HG02870 (cell line): ENCODE results near the gene ZDHHC20.
"Not testable (repeated sequence)": the region's sequence is repeated elsewhere in the genome, so short reads cannot be mapped to it uniquely, and the experiment has no call there.

Source experiments
- ATAC-seq: cut with Tn5 transposase; IDR thresholded peaks from one replicate; pipeline ENCODE4 v1.9.1; 2021; ENCODE audit warnings: mild to moderate bottlenecking, moderate library complexity; ENCODE audit not compliant: unreplicated experiment

The ZDHHC20 gene

GRCh38 chr13:21435687-21436151, 23.4 kb downstream of the ZDHHC20 start:
- peak; percentile 98 for ATAC-seq

GRCh38 chr13:21435231-21435630, 23.9 kb downstream of the ZDHHC20 start:
- no peak for ATAC-seq

- ATAC-seq: no peak
These were observed 24.5 kb downstream of the ZDHHC20 start for GRCh38 chr13:21434588-21434987.

DNA sequence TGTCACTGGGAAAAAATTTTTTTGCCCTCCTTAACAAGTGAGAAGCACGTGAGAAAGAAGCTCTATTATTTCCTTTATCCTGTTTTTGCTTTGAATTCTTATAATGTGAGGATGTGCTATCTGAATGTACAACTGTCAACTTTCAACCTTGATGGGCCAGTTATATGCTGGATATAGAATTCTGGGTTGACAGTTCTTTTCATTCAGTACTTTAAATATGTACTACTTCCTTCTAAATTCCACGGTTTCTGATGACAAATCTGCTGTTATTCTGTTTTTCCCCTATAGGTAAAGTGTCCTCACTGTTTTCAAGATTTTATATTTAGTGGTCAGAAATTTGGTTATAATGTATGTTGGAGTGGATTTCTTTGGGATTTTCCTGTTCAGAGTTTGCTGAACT, 29.9 kb downstream of the ZDHHC20 start:
- no peak for ATAC-seq

- peak; percentile 84 for ATAC-seq
These were observed 31.4 kb downstream of the ZDHHC20 start for GRCh38 chr13:21427741-21428140.

DNA sequence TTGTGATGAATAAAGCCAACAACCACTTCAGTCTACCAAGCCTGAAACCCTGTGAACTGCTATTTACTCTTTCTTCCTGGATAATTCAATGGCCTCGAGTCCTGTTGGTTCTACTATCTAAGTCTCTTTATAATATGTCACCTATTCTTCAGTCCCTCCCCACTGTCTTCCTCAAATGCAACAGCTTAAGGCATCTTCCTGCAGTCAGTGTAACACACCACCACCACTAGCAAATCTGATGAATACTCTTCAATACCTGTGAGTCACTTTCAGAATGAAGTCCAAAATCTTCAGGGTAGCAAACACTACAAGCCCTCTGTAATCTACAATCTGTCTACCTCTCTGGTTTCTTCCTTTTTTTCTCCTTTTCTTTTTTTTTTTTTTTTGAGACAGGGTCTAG, 32.9 kb downstream of the ZDHHC20 start:
- no peak for ATAC-seq

DNA sequence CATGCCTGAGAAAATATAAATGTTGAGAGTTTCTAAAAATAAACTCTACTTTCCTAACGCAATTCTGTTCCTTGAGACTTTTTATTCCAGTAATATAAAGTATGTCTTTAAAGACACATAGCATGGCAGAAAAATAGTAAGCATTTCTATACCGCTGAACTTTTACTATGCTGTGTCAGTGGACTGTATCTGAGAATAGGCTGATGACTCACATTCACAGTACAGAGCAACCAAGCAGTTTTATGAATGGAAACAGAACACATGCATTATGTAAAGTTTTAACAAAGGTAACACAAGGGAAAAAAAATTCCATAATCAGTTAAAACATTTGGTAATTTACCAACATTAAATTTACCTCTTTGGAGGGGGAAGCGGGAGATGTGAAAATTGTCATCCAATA, 38.4 kb downstream of the ZDHHC20 start:
- no peak for ATAC-seq

DNA sequence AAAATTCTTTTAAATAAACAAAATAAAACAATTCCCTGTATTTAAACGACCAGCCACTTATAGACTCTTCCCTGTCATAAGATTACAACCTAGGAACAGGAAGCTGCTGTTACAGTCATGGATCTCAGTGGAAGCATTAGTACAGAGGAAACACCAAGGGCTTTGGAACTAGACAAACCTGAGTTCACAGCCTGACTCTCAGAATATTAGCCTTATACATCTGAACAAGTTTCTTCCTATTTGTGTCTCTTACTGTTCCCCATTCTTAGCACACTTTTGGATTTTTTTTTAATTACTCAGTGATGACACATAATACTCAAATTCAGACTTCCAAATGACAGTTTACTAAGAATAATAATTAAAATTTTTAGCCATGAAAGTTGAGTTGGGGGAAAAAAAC, 46.1 kb downstream of the ZDHHC20 start:
- ATAC-seq: no peak

- ATAC-seq: not testable (repeated sequence)
These were observed 48.6 kb downstream of the ZDHHC20 start for GRCh38 chr13:21410453-21410852.

DNA sequence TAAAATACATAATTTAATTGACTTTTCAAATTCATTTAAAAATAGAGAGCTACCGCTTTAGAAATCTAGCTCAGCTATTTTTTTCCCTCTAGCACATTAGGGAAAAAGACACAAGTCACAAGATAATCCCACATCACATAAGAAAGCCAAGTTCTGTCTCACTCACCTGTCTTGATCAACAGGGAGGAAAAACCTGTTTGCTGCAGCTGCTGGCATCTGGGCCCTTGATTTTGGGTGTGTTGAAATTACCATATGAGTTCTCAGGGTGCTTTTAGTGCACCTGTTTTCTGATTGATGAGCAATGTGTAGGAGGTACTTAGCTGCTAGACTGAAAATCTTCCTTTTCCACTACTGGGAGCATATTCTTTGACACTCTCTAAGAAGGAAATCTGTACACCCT, 53.8 kb downstream of the ZDHHC20 start:
- ATAC-seq: no peak

- ATAC-seq: no peak
These were observed 56.4 kb downstream of the ZDHHC20 start for GRCh38 chr13:21402586-21403307.

DNA sequence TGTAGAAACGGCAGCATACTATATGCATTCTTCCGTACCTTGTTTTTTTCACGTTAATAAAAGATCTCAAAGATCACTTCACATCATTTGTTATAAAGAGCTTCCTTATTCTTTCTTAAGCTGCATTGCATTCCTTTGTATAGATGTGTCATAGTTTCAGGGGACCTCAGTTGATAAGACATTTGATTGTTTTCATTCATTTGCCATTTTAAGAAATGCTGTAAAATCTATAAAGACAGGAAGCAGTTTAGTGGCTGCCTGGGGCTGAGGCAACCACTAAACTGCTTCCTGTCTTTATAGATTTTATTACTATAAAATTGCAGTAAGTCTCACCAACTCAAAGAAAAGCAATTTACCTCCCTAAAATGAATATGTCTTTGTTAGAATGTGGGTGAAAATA, 59.4 kb downstream of the ZDHHC20 start:
- ATAC-seq: no peak

- ATAC-seq: no peak
These were observed 63.1 kb downstream of the ZDHHC20 start for GRCh38 chr13:21395953-21396352.

DNA sequence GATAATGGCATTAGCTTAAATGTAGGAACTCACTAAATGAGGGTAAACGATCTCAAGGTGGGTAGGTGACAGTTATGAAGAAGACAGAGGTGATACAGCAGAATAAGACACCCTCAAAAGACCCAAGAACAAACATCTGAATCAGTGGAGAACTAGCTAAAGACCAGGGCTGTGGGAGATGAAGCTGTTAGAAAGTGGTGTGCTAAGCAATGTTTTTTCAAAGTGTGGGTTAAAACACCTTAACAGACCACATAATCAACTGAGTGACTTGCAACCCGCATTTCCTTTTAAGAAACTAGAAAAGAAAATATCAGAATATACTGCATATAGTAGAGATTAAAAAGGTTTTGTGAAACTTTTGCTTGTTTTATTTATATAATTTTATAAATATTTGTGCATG, 70.0 kb downstream of the ZDHHC20 start:
- ATAC-seq: no peak

GRCh38 chr13:21385710-21386109, 73.4 kb downstream of the ZDHHC20 start:
- no peak for ATAC-seq

DNA sequence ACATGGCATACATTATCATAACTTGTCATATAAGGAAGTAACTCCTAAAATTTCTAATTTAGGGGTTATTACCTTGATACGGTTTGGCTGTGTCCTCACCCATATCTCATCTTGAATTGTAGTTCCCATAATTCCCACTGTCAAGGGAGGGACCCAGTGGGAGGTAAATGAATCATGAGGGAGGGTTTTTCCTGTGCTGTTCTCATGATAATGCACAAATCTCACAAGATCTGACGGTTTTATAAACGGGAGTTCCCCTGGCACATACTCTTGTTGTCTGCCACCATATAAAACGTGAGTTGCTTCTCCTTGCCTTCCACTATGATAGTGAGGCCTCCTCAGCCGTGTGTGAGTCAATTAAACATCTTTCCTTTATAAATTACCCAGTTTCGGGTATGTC, 76.0 kb downstream of the ZDHHC20 start:
- ATAC-seq: no peak

DNA sequence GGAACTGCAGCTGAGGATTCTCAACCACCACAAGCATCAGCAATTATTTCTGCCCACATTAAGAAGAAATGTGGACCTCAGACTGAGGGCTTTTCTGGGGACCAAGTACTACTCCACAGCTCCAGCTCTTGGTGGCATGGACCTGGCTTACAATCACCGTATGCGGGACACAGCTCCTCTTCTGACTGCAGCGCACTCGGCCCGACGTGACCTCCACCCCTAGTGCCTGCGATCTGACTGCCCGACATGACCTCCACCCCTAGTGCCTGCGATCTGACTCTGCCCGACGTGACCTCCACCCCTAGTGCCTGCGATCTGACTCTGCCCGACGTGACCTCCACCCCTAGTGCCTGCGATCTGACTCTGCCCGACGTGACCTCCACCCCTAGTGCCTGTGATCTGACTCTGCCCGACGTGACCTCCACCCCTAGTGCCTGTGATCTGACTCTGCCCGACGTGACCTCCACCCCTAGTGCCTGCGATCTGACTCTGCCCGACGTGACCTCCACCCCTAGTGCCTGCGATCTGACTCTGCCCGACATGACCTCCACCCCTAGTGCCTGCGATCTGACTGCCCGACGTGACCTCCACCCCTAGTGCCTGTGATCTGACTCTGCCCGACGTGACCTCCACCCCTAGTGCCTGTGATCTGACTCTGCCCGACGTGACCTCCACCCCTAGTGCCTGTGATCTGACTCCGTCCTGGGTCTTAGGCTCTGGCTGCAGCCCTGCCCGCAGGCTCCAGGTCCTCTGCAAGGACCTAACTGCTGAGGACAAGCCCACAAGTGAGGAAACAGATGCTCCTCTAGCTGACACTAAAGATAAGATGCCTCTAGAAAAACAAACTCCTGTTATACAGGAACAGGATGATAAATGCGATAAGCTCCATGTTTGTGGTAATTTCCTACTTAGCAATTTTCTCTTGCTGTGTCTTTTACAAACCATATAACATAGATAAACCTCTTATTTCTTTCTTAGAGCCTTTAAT, 81.8 kb downstream of the ZDHHC20 start:
- ATAC-seq: not testable (repeated sequence)

DNA sequence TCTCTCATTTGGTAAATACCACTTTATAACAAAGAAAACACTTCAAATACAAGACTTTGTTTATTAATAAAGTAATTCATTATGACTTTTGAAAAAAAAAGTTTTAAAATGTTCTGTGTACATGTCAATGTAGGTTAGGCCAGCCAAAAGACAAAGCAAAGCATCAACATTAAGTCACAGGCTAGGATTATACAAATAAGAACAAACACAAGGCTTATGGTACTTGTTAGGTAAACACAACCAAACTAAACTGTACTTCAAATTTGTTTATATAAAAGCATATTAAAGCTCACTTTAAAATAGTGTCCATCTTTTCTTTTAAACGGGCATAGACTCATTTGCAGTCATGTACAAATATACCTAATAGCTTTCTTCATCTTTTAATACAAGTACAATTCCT, 86.6 kb downstream of the ZDHHC20 start:
- no peak for ATAC-seq

GRCh38 chr13:21371011-21371410, 88.1 kb downstream of the ZDHHC20 start:
- no peak for ATAC-seq

DNA sequence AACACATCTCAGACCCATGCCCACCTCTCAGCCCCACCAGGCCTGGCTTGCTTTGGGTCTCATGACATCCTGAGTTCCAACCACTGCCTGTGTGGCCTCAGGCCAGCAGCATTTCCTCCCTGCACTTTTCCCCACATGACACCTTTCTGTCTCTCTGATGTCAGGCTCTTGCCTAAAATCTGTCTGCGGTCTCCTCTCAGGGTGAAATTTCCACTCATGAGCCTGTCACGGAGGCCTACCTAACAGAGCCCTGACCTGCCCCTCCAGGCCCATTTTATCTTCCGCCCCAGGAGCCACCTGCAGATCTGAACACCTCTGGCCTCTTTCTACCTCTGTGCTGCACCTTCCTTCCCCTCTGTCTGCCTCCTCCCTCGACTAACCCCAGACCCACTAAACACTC, 93.5 kb downstream of the ZDHHC20 start:
- ATAC-seq: no peak

DNA sequence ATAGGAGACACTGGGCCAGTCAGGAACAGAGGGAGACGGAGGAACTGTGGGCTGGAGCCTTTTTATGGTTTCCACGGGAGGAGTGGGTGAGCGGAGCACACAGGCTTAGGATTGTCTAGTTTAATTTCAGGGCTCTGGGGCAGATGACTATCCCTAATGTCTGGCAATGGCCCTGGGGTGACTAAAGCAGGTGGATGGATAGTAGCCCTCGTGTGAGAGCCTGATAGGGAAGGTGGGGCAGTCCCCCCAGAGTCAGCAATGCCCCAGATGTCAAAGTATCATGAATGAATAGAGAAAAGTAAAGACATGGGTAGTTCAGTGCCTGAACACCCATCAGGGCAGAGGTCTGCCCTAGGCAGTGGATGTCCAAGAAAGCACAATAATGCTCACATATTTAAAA, 94.2 kb downstream of the ZDHHC20 start:
- ATAC-seq: no peak

DNA sequence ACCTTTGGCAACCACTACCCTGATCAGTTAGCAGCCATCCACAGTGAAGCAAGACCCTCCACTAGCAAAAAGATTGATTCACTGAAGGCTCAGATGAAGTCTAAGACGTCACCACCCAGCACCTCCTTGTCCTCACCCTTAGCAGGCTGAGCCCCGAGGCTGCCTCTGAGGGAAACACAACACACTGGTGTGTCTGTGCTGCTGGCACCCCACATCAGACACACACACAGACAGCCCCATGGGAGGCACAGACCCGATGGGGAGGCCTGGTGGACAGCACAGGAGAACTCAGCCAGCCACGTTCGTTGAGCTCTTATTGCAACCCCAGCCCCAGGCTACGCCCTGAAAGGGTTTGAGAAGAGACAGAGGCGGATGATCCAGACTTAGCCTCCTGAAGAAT, 94.7 kb downstream of the ZDHHC20 start:
- no peak for ATAC-seq
